ENCODE results near the gene PDE4D. TPM values are rescaled to one million over a fixed set of nuclear protein-coding genes. Genes with fewer than 3 reads are reported as not detected.

The PDE4D gene
- total RNA-seq, 1 donor from 2014 or later = 28.2 TPM

GRCh38 chr5:59460368-59461153 is 433.0 kb downstream of the PDE4D start:
- ATAC-seq (ENCODE audit: low read depth) (no peak), DNase-seq (no peak)
- peaks cover 4% of the 10 kb centered on the region for H3K36me3 Mint-ChIP-seq (ENCODE audit: low read depth)
- no peak for TF ChIP-seq CTCF (IDR thresholded peaks at IDR 0.05)
- intact Hi-C loops (cut with micrococcal nuclease) = no loop called here
- H3K4me1 Mint-ChIP-seq = no peaks in the 10 kb centered on the region
- H3K27ac Mint-ChIP-seq = no peak overlapping the region
- no peaks in the 10 kb centered on the region for H3K27me3 Mint-ChIP-seq
- no peaks in the 10 kb centered on the region for H3K9me3 Mint-ChIP-seq
- no peak overlapping the region for H3K4me3 Mint-ChIP-seq
- ChIA-PET CTCF (no interaction called here), POLR2A (no interaction called here)

GRCh38 chr5:59458966-59459729 is 434.4 kb downstream of the PDE4D start:
- Mint-ChIP-seq H3K4me3 (no peak overlapping the region), H3K9me3 (no peaks in the 10 kb centered on the region), H3K36me3 (ENCODE audit: low read depth) (peaks cover 4% of the 10 kb centered on the region), H3K27me3 (no peaks in the 10 kb centered on the region), H3K4me1 (no peaks in the 10 kb centered on the region), H3K27ac (no peak overlapping the region)
- DNase-seq (no peak), ATAC-seq (ENCODE audit: low read depth) (no peak)
- intact Hi-C loops (cut with micrococcal nuclease) = no loop called here
- POLR2A ChIA-PET = no interaction called here
- CTCF ChIA-PET = no interaction called here
- no peak for TF ChIP-seq CTCF (IDR thresholded peaks at IDR 0.05)

DNA sequence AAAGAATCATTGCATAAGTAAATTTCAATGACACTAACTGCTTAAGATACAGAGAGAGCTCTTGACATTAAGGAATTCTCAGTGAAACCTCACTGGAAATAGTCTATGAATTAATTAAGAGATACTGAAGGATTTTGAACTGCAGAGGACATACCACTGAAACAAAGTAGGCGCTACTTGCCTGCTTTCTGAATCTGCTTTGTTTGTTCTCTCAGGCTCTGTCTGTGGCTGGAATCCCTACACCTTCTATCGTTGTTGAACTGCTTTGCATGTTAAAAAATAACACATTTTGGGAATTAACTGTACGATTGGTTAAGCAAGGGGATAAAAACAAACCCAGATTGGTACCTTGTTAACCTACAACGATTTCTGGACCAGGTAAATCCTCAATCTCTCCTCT is 435.2 kb downstream of the PDE4D start:
- H3K36me3 Mint-ChIP-seq (ENCODE audit: low read depth) = peaks cover 4% of the 10 kb centered on the region
- H3K27me3 Mint-ChIP-seq = no peaks in the 10 kb centered on the region
- no peak overlapping the region for H3K4me3 Mint-ChIP-seq
- intact Hi-C loops (cut with micrococcal nuclease) = no loop called here
- ATAC-seq (ENCODE audit: low read depth) = no peak
- no peaks in the 10 kb centered on the region for H3K9me3 Mint-ChIP-seq
- no peak for DNase-seq
- CTCF ChIA-PET = no interaction called here
- TF ChIP-seq CTCF (IDR thresholded peaks at IDR 0.05) = no peak
- POLR2A ChIA-PET = no interaction called here
- H3K4me1 Mint-ChIP-seq = no peaks in the 10 kb centered on the region
- H3K27ac Mint-ChIP-seq = no peak overlapping the region

- ATAC-seq (ENCODE audit: low read depth) = no peak
- H3K4me1 Mint-ChIP-seq = no peaks in the 10 kb centered on the region
- no peak overlapping the region for H3K27ac Mint-ChIP-seq
- H3K36me3 Mint-ChIP-seq (ENCODE audit: low read depth) = no peaks in the 10 kb centered on the region
- CTCF ChIA-PET = no interaction called here
- no peak for TF ChIP-seq CTCF (IDR thresholded peaks at IDR 0.05)
- DNase-seq = no peak
- intact Hi-C loops (cut with micrococcal nuclease) = no loop called here
- no peaks in the 10 kb centered on the region for H3K27me3 Mint-ChIP-seq
- H3K9me3 Mint-ChIP-seq = no peaks in the 10 kb centered on the region
- POLR2A ChIA-PET = no interaction called here
- H3K4me3 Mint-ChIP-seq = no peak overlapping the region
These were observed 443.5 kb downstream of the PDE4D start for GRCh38 chr5:59449905-59450644.

GRCh38 chr5:59446356-59446755 is 447.2 kb downstream of the PDE4D start:
- ATAC-seq (ENCODE audit: low read depth) = no peak
- CTCF ChIA-PET = no interaction called here
- Mint-ChIP-seq H3K27me3 (no peaks in the 10 kb centered on the region), H3K9me3 (no peaks in the 10 kb centered on the region), H3K27ac (no peak overlapping the region), H3K4me3 (no peak overlapping the region), H3K36me3 (ENCODE audit: low read depth) (no peaks in the 10 kb centered on the region), H3K4me1 (no peaks in the 10 kb centered on the region)
- POLR2A ChIA-PET = no interaction called here
- DNase-seq = no peak
- no peak for TF ChIP-seq CTCF (IDR thresholded peaks at IDR 0.05)
- intact Hi-C loops (cut with micrococcal nuclease) = no loop called here
